NCI-H2196 treated with DMSO at 0.1 percent for 48 hours (cell line): ENCODE data around the gene NOTCH1.
"Not testable (repeated sequence)": the region's sequence is repeated elsewhere in the genome, so short reads cannot be mapped to it uniquely, and the experiment has no call there.

Experiments
- DNase-seq: peaks from one replicate; lab custom pipeline; 2025; ENCODE audit not compliant: unreplicated experiment; lab: John Stamatoyannopoulos, UW

NOTCH1 gene

DNA sequence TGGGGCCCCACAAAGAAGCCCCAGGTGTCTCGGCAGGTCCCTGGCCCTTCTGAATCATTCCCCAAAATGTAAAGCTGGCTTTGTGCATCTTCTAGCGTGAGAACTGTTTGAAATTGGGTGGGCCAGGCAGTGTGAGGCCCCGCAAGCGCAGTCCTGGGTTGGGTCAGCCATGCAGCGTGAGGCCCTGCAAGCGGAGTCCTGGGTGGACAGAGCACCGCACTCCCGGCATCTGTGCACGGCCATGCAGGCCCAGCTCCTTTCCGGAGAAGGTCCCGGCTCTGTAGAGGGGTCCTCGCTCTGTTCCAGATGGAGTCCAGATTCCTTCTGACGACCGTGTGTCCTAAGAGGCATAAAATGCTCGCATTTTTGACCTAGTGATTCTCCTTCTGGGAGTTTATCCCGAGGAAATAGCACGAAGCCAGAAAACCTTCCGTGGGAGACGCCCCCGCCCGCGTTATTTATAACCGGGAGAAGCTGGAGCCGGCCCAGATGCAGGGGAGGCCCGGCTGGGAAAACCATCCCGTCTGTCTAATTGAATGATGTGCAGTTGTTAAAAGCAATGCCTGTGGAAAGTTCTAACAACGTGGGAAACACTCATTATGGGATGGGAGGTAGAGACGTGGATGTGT lies 19.4 kb upstream of the NOTCH1 start:
- DNase-seq, result no peak

DNA sequence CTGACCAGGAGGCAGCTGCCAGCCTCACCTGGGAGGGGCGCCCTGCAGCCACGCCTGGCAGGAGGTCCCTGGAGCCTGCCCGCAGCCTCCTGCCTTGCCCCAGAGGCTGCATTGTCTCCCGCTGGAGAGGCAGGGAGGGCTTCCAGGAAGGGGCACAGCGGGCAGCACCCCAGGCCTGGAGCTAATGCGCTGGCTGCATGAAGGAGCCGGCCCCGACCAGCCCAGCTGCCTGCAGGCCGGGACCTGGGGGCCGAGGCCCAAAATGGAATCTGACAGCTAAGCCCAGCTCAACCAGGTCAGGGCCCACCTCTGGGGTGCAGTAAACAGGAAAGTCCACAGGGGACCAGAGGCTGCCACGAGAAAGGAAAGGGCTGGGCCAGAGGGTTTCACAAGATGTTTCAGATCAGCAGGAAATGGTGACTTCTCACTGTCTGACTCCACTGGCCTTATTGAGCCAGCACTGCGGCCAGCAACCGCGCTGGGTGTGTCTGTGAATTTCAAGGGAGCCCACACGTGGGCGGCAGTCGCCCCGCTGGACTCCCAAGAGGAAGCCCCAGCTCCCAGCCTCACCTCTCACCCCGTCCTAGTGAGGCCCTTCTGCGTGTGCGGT lies 18.6 kb upstream of the NOTCH1 start:
- DNase-seq, result no peak

DNA sequence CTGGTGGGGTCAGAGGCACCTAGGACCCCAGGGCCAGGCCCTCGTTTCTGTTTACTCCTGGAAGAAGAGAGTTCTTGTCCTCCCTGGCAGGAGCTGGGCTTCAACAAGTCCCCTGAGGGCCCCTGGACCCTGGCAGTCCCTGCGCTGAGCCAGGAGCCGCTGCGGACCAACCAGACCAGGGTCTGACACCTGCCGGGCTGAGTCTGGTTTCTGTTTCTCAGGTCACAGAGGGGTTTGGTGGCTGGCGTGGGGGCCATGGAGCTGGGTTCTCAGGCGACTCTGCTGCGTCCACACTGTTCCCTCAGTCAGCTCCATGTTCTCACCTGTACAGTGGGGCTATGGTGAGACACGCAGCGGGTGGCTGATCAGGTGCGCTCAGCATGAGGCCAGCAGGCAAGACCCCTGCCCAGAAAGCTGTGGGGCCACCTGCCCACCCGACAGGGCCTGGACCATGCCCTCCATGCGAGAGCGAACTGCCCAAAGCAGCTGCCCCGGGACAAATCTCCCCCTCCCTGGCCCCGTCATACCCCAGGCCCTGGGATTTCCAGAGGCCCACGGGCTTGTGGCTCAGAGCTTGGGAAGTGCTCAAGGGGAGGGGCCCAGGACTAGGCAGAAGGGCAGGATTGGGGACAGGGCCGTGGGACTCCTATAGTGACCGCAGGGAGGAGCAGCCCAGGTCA lies 17.9 kb upstream of the NOTCH1 start:
- DNase-seq, result no peak

DNA sequence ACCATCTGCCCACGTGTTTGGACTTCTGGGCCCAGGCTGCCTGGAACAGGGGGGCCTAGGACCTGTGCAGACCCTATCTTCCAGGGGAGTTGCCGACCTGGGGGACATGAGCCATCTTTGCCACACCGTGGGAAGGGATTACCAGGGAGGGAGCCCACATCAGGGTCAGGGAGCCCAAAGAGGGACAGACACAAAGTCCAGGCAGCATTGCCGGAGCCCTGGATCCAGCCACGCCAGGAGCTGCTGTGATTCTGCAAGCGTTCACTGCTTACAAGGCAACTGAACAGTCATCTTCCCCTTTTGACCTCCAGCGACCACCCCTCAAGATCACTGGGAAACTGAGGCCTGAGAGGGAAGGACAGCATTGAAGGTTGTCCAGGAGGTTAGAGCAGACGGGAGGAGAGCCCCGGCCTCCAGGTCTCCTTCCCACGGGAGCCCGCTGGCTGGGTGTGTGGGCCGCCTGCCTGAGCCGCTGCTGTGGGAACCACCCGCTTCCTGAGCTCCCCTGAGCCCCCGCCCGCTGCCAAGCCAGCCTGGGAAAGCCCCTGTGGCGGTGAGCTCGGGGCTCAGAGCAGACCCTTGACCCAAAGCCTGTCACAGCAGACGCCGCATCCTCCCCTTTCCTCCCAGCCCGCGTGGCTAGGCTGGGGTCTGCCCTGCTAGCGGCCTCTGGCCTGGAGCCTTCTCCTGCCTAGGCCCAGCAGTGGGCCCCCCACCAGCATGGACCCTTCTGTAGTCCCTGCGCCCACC lies 17.1 kb upstream of the NOTCH1 start:
- DNase-seq, result no peak

DNA sequence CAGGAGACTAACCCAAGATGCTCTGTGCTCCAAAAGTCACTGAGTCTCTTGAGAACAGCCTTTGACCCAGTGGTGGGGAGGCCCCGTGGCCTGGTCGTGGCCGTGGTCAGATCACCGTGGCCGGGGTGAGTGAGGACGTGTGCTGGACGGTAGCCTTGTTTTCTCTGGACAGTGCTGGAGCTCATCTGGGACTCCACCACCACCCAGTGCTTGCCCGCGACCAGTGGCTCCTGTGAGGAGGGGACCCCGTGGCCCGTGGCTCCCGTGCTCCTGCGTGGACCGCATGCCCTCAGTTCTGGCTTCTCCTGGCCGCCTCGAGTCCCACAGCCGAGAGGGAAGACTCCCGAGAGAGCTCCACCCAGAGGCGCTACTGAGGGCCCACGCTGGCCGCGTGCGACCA lies 15.9 kb upstream of the NOTCH1 start:
- no peak for DNase-seq

DNA sequence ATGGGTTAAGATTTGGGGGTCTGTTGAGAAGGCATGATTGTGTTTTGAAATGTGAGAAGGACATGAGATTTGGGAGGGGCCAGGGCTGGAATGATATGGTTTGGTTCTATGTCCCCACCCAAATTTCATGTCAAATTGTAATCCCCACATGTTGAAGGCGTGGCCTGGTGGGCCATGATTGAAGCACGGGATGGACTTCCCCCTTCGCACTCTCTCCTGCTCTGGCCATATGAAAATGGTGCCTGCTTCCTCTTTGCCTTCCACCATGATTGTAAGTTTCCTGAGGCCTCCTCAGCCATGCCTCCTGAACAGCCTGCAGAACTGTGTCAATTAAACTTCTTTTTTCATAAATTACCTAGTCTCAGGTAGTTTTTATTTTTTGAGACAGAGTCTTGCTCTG lies 14.7 kb upstream of the NOTCH1 start:
- no peak for DNase-seq

DNA sequence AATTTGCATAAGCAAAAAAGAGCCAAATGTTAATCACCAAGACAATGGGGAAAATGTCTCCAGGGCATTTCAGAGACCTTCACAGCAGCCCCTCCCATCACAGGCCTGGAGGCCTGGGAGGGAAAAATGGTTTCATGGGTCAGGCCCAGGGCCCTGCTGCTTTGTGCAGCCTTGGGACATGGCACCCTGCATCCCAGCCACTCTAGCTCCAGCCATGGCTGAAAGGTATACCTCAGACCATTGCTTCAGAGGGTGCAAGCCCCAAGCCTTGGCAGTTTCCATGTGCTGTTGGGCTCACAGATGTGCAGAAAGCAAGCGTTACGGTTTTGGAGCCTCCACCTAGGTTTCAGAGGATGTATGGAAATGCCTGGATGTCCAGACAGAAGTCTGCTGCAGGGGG lies 13.5 kb upstream of the NOTCH1 start:
- not testable (repeated sequence) for DNase-seq

DNA sequence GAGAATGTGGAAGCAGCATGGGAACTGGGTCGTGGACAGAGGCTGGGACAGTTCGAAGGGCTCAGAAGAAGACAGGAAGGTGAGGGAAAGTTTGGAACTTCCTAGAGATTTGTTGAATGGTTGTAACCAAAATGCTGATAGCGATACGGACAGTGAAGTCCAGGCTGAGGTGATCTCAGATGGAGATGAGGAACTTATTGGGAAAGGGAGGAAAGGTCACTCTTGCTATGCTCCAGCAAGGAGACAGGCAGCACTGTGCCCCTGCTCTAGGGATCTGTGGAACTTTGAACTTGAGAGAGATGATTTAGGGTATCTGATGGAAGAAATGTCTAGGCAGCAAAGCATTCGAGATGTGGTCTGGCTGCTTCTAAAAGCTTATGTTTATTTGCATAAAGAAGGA lies 13.0 kb upstream of the NOTCH1 start:
- not testable (repeated sequence) for DNase-seq

DNA sequence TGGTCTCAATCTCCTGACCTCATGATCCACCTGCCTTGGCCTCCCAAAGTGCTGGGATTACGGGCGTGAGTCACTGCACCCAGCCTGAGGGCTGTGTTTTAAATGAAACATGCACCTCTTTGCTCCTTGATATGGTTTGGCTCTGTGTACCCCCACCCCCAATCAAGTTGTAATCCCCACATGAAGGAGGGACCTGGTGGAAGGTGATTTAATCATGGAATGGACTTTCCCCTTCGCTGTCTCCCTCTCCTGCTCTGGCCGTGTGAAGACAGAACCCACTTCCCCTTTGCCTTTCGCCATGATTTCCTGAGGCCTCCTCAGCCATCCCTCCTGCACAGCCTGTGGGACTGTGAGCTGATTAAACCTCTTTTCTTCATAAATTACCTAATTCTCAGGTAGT lies 12.5 kb upstream of the NOTCH1 start:
- DNase-seq, result no peak

DNA sequence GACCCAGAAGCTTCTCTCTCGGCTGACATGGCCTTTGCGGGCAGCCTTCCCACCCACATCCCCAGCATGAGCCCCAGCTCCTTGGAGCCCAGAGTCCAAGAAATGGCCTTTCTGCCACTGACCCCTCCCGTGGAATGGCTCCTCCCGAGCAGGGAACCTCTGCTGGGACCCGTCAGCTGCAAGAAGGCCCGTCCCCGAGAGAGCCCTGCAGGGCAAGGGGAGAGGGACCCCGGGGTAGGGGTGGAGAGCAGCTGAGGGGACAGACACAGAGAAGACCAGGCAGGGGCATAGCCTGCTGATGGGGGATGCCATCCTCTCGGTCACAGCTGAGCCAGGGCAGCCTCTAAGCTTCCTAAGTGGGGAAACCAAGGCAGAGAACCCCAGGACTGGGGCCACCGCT lies 11.2 kb upstream of the NOTCH1 start:
- no peak for DNase-seq

DNA sequence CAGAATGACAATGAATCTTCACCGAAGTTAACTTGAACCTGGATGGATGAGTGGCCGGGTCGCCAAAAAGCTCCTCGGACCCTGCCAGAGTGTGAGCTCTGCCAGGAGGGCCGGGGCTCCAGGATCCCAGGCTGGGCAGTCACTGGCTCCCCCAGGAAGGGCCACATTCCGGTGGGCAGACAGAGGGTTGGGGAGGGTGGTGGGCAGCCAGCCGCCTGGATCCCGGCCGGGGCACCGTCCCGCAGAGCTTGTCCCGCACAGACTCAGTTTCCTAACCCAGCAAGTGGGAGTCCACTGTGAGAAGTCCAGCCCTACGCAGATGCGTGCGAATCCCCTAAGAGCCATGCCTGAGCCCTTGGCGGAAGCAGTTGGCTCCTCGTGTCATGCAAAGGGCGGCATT lies 10.3 kb upstream of the NOTCH1 start:
- no peak for DNase-seq

DNA sequence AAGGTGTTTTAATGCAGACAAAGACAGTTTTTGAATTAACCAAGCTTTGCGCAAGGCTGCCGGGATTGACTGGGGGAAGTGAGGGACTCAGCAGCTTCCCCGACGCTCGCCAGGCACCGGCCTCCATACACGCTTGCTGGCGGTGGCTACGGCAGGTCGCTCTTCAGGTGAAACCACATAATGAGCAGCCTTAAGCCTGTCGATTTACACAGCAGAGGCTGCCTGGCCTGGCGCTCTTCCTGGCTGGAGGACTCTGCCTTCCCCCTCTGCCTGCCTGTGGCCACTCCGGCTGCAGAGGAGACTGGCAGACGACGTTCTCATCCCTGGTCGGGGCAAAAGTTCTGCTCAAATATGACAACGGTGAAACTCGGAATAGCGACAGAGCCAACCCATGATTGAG lies 9.0 kb upstream of the NOTCH1 start:
- DNase-seq, result no peak

DNA sequence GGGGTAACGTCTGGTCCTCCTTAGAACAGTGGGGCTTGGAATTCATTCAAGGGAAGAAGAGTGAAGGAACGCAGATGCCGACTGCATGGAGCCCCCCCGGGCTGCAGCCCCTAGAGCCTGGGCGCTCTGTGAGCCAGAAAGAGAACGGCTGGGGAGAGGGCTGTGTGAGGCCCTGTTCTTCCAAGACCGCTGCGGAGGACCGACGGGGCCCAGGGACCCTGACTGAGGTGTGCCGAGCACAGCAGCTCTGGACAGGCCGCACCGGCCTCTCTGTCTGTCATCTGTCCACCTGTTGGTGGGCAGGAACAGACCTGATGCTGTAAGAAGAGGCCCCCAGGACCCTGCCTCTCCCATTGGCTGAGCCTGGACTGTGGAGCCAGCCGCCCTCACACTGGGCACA lies 7.7 kb upstream of the NOTCH1 start:
- DNase-seq, result no peak

DNA sequence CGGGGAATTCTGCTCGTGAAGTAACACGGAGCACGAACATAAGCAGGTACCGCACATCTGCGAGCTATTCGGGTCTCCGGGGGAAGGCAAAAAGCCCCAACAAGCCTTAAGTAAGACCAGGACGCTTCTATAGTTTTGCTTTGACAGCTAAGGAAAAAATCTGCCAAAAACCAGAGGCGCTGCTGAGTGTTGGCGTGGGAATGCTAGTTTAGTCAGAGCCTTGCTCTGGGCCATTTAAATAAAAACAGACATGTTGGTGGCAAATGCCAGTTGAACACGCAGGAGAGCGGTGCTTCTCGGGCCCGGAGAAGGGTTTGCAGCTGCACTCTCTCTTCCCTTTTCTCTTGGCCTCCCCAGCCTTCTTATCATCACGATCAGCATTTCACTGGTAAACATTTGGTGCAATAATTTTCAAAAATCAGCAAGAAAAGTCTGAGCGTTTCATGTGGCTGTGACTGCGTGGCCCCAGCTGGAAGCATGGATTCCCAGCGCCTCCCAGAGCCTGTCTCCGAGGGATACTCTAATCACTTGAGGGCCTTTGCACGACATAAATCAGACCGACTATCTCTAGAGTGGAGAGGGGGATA lies 6.4 kb upstream of the NOTCH1 start:
- DNase-seq, result no peak

DNA sequence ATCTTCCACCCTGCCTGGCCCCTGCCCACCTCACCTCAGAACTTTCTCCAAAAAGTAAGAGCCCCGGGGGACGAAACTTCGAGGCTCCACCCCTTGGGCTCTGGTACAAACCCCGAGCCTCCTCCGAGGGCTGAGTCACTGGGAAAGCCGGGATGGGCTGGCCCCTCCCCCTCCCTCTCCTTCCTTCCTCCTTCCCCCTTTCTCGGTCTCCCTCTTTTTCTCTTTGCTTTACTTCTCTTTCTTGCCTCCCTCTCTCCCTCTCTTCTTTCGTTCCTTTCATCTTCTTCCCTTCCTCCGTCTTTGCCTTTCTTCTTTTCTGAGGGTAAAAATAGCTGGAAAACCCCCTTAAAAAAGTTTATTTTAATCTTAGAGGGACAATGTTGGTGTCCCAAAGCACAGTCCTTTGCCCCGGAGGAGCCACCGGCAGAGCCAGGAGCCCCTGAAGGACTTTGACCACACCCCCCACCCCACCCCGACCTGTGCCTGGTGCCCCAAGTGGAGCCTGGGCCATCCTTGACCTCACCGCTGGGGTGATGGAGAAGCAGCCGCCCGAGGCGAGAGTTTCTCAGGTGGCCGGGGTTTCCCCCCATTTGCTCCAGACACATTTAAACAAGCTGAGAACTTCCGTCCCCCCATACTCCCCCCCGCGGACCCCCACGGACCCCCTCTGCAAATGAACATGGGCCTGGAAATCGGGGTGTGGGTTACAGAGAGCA lies 5.7 kb upstream of the NOTCH1 start:
- no peak for DNase-seq

DNA sequence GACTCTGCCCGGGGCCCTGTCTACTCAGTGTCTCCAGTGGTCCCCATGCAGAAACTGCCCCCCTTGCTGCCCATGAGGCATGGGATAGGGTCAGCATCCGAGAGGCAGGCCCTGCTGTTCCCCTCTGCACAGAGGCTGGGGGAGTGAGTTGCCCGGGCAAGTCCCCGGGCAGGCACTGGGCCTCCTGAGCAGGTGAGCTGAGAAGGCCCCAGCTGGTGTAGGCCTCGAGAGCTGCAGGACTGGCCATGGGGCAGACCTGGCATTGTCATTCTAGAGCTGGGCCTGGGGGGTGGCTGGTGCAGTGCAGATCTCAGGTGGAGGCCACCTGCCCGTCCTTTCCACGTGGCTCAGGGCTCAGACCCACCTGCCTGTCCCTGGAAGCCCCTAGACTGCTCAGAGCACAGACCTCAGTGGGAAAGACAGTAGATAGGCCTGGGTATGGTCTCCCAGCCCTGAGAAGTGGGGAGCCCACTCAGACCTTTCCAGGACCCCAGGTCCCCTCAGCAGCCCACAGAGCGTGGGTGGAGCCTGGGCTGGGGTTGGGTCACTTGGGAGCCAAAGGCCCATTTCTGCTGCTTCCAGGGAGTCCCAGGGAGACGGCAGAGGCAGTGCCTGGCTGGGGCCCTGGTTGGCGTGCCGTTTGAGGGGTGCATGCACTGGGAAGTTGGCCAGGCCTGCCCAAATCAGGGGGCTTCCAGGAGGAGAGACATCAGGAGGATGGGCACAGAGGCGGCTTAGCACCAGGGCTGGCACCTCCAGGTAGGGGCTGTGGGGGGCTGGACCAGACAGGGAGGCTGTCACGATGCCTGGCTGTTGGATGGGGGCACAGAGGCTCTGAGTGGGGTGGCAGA lies 4.8 kb upstream of the NOTCH1 start:
- DNase-seq, result no peak

DNA sequence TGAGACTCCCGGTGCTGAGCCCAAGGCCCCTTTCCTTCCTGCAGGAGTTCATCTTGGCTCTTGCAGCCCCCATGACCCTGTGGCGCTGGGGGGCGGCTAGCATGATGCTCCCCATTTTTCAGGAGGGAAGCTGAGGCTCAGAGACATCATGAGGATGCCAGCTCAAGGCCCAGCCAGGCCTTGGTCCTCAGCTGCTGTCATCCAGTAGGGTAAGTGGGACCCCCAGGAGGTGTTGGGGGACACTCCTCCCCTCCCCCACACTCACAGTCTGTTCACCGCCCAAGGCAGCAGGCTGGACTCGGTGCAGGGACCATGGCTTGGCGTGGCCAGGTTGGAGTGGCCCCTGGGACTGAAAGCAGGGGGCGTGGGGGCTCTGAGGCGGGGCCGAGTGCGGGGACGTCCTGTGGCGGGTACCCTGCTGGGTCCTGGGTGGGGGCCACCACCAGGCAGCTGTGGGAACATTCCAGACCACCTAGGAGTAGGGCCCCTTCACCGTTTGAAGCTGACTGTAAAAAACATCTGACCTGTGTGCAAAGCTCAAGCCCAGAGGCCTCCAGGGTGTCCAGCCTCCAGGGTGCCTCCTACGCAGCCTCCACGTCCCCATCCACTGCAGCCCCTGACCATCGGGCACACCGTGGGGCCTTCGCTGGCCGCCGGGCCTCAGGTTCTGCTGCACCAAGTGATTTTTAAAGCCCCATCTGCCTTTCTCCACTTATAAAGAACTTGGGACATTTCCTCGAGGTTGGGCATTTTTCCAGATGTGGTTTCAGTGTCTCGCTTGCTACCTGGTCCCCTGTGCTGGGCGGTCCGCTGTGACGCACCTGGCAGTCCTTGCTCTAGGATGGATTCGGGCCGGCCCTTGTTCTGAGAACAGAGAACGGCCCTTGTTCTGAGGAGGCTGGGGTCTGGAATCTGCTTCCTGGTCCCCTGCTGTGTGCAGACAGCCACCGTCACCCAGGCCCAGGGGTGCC lies 3.4 kb upstream of the NOTCH1 start:
- DNase-seq, result no peak

DNA sequence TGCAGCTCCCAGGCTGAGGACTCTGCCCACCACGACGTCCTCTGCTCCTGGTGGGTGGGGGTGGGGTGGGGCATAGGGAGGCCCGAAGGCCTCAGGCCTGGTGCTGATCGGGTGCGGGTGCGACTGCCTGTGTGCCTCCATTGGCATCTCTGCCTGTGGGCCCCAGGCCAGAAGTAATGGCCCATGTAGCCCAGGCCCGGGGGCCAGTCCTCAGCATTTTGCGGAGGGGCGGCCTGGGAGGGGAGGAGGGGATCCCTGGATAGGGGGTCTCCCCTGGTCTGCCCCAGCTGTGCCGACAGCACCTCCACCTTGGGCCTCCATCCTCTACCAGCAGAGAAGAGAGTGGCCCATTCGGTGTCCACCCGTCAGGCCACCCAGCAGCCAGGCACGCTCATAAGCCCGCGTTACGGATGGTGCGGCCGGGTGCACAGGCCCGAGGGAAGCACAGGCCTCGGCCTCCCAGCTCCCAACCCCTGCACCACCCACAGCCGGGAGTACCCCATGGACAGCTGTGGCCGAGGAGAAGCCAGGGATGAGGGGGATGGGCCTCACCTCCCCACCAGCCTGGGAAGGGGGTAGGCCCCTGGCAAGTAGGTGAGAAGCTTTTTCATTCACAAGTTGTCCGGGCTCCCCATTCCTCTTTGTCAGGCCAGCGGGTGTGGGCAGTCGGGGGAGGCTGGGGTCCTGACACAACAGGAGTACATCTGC lies 1.8 kb upstream of the NOTCH1 start:
- DNase-seq, result no peak
